Neuronal stem cell (in vitro differentiated cells): ENCODE data around the gene GCSH.

ENCODE experiments used
- DNase-seq: peaks from one replicate; pipeline ENCODE4 v3.0.0-alpha.2; 2013; ENCODE audit warnings: low spot score
- H2AFZ ChIP-seq: one replicate; pipeline ENCODE4 v1.6.1; 2013; ENCODE audit warnings: mild to moderate bottlenecking, low read length, inconsistent platforms
- H2AK5ac ChIP-seq: 2 replicates; pipeline ENCODE4 v1.6.1; 2013; ENCODE audit warnings: low read depth, mild to moderate bottlenecking, inconsistent platforms, low read length, moderate library complexity, mixed read lengths
- H2BK120ac ChIP-seq: 2 replicates; pipeline ENCODE4 v1.6.1; 2013; ENCODE audit warnings: low read depth, mild to moderate bottlenecking, inconsistent platforms, low read length, moderate library complexity, mixed read lengths
- H2BK12ac ChIP-seq: one replicate; pipeline ENCODE4 v1.6.1; 2013; ENCODE audit warnings: low read length, inconsistent platforms
- H2BK15ac ChIP-seq: 2 replicates; pipeline ENCODE4 v1.6.1; 2013; ENCODE audit warnings: mild to moderate bottlenecking, low read length, inconsistent platforms, mixed read lengths
- H2BK5ac ChIP-seq: one replicate; pipeline ENCODE4 v1.6.1; 2013; ENCODE audit warnings: inconsistent platforms, mild to moderate bottlenecking, low read length, moderate library complexity
- H3K14ac ChIP-seq: one replicate; pipeline ENCODE4 v1.6.1; 2013; ENCODE audit warnings: low read length, inconsistent platforms
- H3K18ac ChIP-seq: 2 replicates; pipeline ENCODE4 v1.6.1; 2013; ENCODE audit warnings: low read length, inconsistent platforms
- H3K23ac ChIP-seq: 2 replicates; pipeline ENCODE4 v1.6.1; 2013; ENCODE audit warnings: low read depth, mild to moderate bottlenecking, mixed read lengths, low read length, inconsistent platforms; ENCODE audit not compliant: poor library complexity
- H3K27ac ChIP-seq: replicated peaks from 3 replicates; pipeline ENCODE4 v1.5.1; 2013; ENCODE audit warnings: low read length, inconsistent platforms
- H3K27me3 ChIP-seq, 3 experiments: 2 replicates each; pipeline ENCODE4 v1.6.1; 2013; ENCODE audit warnings: low read length in 3 of 3, mild to moderate bottlenecking in 2 of 3, inconsistent platforms in 1 of 3, low read depth in 1 of 3, mixed read lengths in 1 of 3, moderate library complexity in 1 of 3; ENCODE audit not compliant: control insufficient read depth in 3 of 3, insufficient read depth in 3 of 3
- H3K36me3 ChIP-seq, 2 donors: replicated peaks in 1 of 2; 2 replicates each; pipeline ENCODE4 v1.6.1; 2013; ENCODE audit warnings: low read length in 2 of 2; ENCODE audit not compliant: control insufficient read depth in 2 of 2, insufficient read depth in 2 of 2
- H3K4ac ChIP-seq: 2 replicates; pipeline ENCODE4 v1.6.1; 2013; ENCODE audit warnings: inconsistent platforms, mild to moderate bottlenecking, low read length, moderate library complexity
- H3K4me1 ChIP-seq, 2 donors: 1 replicate in 1 of 2; 2 replicates in 1 of 2; pipeline ENCODE4 v1.6.1; 2013; ENCODE audit warnings: low read length in 2 of 2, low read depth in 1 of 2; ENCODE audit not compliant: control insufficient read depth in 2 of 2, insufficient read depth in 1 of 2
- H3K4me2 ChIP-seq: one replicate; pipeline ENCODE4 v1.6.1; 2013; ENCODE audit warnings: mild to moderate bottlenecking, low read length, inconsistent platforms; ENCODE audit not compliant: insufficient read depth, poor library complexity, severe bottlenecking
- H3K4me3 ChIP-seq, 2 donors: 2 replicates each; pipeline ENCODE4 v1.5.1; 2013; ENCODE audit warnings: low read length in 2 of 2, mild to moderate bottlenecking in 2 of 2, inconsistent platforms in 1 of 2, moderate library complexity in 1 of 2
- H3K79me1 ChIP-seq: one replicate; pipeline ENCODE4 v1.6.1; 2013; ENCODE audit warnings: low read depth, mild to moderate bottlenecking, inconsistent platforms, low read length, moderate library complexity
- H3K9ac ChIP-seq: one replicate; pipeline ENCODE4 v1.6.1; 2013; ENCODE audit warnings: mild to moderate bottlenecking, low read depth, low read length, inconsistent platforms; ENCODE audit not compliant: poor library complexity
- H3K9me3 ChIP-seq, 2 donors: replicated peaks in 1 of 2; 2 replicates each; pipeline versions ENCODE3 to v1.6.1; 2013; ENCODE audit warnings: low read length in 2 of 2, mild to moderate bottlenecking in 2 of 2, inconsistent platforms in 1 of 2, low read depth in 1 of 2, mixed read lengths in 1 of 2, moderate library complexity in 1 of 2; ENCODE audit not compliant: control insufficient read depth in 2 of 2, insufficient read depth in 1 of 2
- H4K8ac ChIP-seq: one replicate; pipeline ENCODE4 v1.6.1; 2013; ENCODE audit warnings: low read depth, mild to moderate bottlenecking, inconsistent platforms, low read length, moderate library complexity
- H4K91ac ChIP-seq: one replicate; pipeline ENCODE4 v1.6.1; 2013; ENCODE audit warnings: low read length, low read depth, mild to moderate bottlenecking, inconsistent platforms; ENCODE audit not compliant: poor library complexity
- WGBS, 2 donors: extraction: QIAGEN DNeasy Blood & Tissue Kit; methylation state at CpG; one replicate each; pipeline ENCODE4 v1.1.7; 2013; ENCODE audit warnings: missing lambda C conversion rate in 2 of 2, mixed read lengths in 1 of 2; ENCODE audit not compliant: insufficient read length in 2 of 2, insufficient replicate concordance in 1 of 2; ENCODE audit errors: extremely low coverage in 2 of 2; 5-methylcytosine and 5-hydroxymethylcytosine counted together

The GCSH gene

DNA sequence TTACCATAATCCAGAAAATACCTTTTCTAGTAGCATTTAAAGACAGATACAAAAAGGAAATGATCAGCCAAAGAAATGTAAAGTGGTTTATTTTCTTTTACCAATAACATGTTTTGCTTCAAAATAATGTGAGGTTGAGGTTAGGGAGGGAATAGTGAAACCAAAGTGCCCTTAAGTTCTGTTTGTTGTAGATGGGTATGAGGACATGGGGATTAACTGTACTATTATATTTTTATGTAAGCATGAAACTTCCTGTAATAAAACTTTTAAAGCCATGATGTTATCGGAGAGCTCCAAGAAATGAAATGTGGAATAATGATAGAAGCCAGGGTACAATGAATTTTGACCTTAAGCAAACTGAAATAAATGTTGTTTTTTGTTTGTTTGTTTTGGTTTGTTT lies 29.0 kb downstream of the GCSH start:
- Histone ChIP-seq H2BK120ac (no peak overlapping the region), H3K79me1 (no peaks in the 10 kb centered on the region), H2AK5ac (no peak overlapping the region), H2BK5ac (no peak overlapping the region), H3K18ac (no peak overlapping the region), H2AFZ (no peak overlapping the region), H3K4me3 (no peak overlapping the region), H4K91ac (no peak overlapping the region), H3K14ac (no peak overlapping the region), H3K27me3 (no peaks in the 10 kb centered on the region), H4K8ac (no peak overlapping the region), H3K9me3 (peaks cover 0 to 2% of the 10 kb centered on the region in 2 donors), H3K27ac (no peak overlapping the region), H3K4ac (no peak overlapping the region), H3K4me2 (no peak overlapping the region), H3K36me3 (no peaks in the 10 kb centered on the region), H3K4me1 (peaks cover 2% of the 10 kb centered on the region in 2 donors), H2BK12ac (no peak overlapping the region), H3K23ac (no peak overlapping the region), H2BK15ac (no peak overlapping the region), H3K9ac (no peak overlapping the region)
- no peak for DNase-seq
- WGBS, 2 donors: no CpG with 5 or more reads among the region's 1 CpG

DNA sequence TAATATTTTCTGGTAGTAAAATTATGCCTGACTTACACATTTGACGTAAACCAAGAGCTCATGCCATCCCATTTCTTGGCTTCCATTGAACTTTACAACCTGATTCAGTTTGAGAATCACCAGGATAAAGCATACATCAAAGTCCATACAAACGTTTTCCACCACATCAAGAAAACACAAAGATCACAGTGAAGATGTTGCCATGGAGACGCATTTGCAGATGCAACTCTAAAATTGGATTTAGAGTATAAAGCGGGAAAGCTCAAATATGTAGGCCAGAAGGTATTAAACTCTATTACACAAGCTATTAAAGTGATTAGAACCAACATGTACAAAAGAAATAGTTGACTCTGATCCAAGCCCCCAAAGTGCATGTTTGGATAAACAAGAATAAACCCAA lies 29.5 kb downstream of the GCSH start:
- Histone ChIP-seq H3K27ac (no peak overlapping the region), H3K9ac (no peak overlapping the region), H3K18ac (no peak overlapping the region), H2BK12ac (no peak overlapping the region), H3K14ac (no peak overlapping the region), H3K79me1 (no peaks in the 10 kb centered on the region), H4K8ac (no peak overlapping the region), H3K36me3 (no peaks in the 10 kb centered on the region), H3K4me3 (no peak overlapping the region), H3K4me2 (no peak overlapping the region), H2BK15ac (no peak overlapping the region), H2BK120ac (no peak overlapping the region), H3K27me3 (no peaks in the 10 kb centered on the region), H3K9me3 (peaks cover 0 to 2% of the 10 kb centered on the region in 2 donors), H2AFZ (no peak overlapping the region), H2AK5ac (no peak overlapping the region), H3K4ac (no peak overlapping the region), H3K23ac (no peak overlapping the region), H2BK5ac (no peak overlapping the region), H4K91ac (no peak overlapping the region), H3K4me1 (peaks cover 0 to 2% of the 10 kb centered on the region in 2 donors)
- no peak for DNase-seq
- no CpG with 5 or more reads among the region's 4 CpGs for WGBS, 2 donors

DNA sequence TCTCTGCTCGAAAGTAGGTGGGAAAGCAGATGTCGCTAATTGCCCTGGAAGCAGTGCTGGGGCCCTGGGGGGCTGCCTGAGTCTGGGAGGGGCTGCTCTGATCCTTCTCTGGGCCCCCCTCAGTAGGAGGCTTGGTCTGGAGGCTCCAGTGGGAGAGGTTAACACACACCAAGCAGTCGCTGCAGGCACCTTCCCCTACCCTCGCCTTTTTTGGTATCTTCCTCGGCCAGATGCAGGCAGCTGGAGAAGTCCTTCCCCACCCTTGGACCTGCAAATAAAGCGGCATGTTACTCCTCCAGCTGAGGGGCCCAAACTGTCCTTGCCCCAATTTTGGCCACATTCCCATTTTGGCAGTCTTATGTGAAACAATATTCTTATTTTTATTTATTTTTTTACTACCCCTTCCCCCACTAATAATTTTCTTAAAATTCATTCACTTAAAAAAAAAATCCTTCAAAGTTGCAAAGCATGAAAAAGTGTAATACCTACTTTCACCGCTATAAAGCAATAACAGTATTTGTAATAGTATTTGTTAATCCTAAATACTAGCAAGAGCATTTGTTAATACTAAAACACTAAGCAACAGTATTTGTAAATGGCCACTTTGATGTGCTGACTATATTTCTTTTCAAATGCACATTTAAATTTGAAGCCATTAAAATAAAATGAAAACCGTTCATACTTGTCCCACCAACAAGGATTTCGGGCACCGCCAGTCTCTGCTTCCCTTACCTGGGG lies 34.2 kb downstream of the GCSH start:
- Histone ChIP-seq H4K91ac (no peak overlapping the region), H2BK5ac (no peak overlapping the region), H3K4me3 (no peak overlapping the region), H3K27me3 (no peaks in the 10 kb centered on the region), H3K9ac (no peak overlapping the region), H3K79me1 (peaks cover 2% of the 10 kb centered on the region), H3K18ac (no peak overlapping the region), H3K9me3 (no peaks in the 10 kb centered on the region), H2BK15ac (no peak overlapping the region), H4K8ac (no peak overlapping the region), H3K4me2 (no peak overlapping the region), H2BK12ac (no peak overlapping the region), H3K36me3 (no peaks in the 10 kb centered on the region), H2AK5ac (no peak overlapping the region), H3K4ac (no peak overlapping the region), H3K27ac (no peak overlapping the region), H3K14ac (no peak overlapping the region), H2AFZ (no peak overlapping the region), H2BK120ac (no peak overlapping the region), H3K23ac (no peak overlapping the region), H3K4me1 (peaks cover 2 to 6% of the 10 kb centered on the region in 2 donors)
- no CpG with 5 or more reads among the region's 10 CpGs for WGBS, 2 donors
- DNase-seq: no peak

DNA sequence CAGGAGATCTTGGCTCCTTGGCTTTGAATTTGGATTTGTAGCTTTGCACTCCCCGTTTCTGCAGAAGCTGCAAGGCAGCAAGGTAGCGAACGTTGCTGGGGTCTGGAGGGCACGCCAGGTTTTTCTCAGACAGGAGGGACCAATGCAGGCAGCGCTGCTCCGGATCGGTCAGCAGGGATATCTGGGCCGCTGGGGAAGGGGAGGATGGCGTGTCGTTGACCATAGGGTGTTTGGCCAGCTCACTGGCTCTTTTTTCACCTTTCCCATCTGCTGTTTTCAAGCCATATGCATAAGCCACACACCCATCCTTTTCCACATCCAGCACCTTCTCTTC lies 34.9 kb downstream of the GCSH start:
- Histone ChIP-seq H3K9me3 (no peaks in the 10 kb centered on the region), H3K79me1 (peaks cover 2% of the 10 kb centered on the region), H2AFZ (no peak overlapping the region), H3K4me1 (peaks cover 0 to 6% of the 10 kb centered on the region in 2 donors), H3K4ac (no peak overlapping the region), H2AK5ac (no peak overlapping the region), H4K8ac (no peak overlapping the region), H2BK5ac (no peak overlapping the region), H2BK15ac (no peak overlapping the region), H3K18ac (peak overlapping the region; percentile 60), H3K4me3 (peak overlapping the region in 1 of 2 donors; percentile 19), H2BK120ac (no peak overlapping the region), H3K9ac (no peak overlapping the region), H3K27me3 (no peaks in the 10 kb centered on the region), H2BK12ac (no peak overlapping the region), H3K4me2 (no peak overlapping the region), H3K27ac (no peak overlapping the region), H4K91ac (no peak overlapping the region), H3K23ac (no peak overlapping the region), H3K36me3 (no peaks in the 10 kb centered on the region), H3K14ac (no peak overlapping the region)
- no CpG with 5 or more reads among the region's 10 CpGs for WGBS, 2 donors
- DNase-seq: no peak
